Measurements from ENCODE around the gene EEFSEC.

Gene EEFSEC

DNA sequence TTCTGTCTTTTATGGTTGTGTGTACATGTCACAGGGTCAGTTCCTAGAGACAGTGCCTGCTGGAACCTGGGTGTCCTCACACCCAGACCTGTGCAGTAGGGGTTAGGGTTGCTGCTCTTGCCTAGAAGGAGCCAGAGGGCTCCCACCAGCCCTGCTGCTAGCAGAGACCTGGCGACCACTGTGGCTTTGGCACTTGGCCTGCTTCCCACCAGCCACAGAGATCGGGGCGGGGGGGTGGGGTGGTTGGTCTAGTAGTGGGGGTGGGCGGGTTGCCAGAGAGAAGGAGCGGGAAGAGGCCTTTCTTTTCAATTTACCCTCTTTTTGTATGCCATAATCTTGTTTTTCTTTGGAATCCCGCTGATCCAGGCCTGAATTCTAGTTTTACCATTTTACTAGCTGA lies 29.4 kb downstream of the EEFSEC start:
- no peak for DNase-seq (ENCODE audit: low read depth in 3 of 3)

DNA sequence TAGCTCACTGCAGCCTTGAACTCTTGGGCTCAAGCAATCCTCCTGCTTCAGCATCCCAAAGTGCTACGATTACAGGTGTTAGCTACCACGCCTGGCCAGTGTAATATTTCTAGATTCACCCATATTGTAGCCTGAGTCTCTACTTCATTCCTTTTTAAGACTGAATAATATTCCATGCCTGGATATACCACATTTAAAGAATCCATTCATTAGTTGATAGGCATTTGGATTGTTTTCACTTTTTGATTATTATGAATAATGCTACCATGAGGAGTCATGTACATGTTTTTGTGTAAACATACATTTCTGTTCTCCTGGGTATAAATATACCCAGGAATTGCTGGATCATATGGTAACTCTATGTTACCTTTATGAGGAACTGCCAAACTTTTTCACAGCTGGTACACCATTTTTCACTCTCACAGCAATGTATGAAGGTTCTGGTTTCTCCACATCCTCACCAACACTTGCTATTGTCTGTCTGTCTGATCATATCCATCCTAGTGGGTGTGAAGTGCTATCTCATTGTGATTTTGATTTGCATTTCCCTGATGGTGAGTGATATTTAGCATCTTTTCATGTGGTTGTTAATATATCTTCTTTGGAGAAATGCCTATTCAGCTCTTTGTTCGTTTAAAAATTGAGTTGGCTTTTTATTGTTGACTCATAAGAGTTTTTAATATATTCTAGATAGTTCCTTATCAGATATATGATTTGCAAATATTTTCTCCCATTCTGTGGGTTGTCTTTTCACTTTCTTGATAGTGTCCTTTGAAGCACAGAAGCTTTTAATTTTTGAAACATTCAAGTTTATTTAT lies 32.6 kb downstream of the EEFSEC start:
- no peak for DNase-seq (ENCODE audit: low read depth in 3 of 3)

DNA sequence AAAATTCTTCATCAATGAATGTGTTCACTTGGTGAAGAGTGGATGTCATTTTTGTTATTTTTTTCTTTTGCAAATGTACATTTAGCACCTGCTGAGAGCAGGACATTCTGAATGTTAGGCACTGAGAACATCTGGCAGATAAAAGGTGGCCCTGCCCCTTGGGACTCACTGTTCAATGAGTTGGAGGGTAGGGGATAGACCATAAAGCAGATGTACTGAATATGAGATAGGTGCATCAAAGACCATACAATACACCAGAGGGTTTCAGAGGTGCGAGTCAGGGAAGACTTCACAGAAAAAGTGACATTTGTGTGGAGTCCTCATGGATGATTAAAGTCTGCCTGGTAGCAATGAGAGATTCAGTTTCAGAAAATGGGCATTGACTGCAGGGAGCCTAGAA lies 34.2 kb downstream of the EEFSEC start:
- no peak for DNase-seq (ENCODE audit: low read depth in 3 of 3)

- DNase-seq (ENCODE audit: low read depth in 3 of 3), result no peak
Observed at GRCh38 chr3:128188326-128188725, 35.0 kb downstream of the EEFSEC start.

DNA sequence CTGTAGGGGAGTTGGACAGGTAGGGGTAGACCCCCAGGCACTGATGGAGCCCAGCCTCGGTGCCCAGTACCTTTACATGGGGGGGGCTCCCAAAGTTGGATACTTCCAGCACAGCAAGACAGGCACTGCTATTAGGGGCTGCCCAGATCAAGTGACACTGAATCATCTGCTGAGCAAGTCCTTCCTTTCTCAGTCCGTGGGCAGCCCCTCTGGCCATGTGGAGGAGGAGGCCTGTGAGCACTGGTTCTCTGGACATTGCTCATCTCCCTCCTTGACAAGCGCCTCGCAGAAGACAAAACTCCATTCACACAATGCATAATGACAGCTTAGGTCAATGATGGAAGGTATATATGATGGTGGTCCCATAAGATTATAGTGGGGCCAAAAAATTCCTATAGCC lies 35.7 kb downstream of the EEFSEC start:
- no peak for DNase-seq (ENCODE audit: low read depth in 3 of 3)

DNA sequence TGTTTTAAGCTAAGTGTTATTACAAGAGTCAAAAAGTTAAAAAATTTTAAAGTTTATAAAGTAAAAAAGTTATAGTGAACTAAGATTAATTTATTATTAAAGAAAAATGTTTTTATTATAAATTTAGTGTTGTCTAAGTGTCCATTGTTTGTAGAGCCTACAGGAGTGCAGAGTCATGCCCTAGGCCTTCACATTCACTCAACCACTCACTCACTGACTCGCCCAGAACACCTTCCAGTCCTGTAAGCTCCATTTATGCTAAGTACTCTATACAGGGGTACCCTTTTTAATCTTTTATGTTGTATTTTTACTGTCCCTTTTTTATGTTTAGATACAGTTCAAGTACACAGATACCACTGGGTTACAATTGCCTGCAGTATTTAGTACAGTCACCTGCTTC lies 37.2 kb downstream of the EEFSEC start:
- no peak for DNase-seq (ENCODE audit: low read depth in 3 of 3)

DNA sequence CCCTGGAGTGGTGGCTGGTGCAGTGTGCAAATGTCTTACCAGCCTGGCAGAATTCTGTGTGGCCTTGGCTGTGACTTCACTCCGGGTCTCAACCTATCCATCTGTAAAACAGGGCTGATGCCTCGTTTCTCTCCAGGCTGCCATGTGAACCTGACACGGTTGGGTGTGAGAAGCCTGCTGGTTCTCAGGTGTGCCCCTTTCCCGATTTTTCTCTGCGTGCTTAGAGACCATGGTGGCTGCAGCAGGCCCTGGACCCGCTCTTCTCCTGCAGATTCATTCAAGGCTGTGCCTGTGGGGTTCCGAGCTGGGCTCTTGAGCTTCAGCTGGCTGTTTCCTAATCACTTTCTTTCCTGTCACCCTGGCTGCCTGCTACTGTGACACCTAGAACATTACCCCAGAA lies 38.9 kb downstream of the EEFSEC start:
- DNase-seq (ENCODE audit: low read depth in 3 of 3), result no peak

DNA sequence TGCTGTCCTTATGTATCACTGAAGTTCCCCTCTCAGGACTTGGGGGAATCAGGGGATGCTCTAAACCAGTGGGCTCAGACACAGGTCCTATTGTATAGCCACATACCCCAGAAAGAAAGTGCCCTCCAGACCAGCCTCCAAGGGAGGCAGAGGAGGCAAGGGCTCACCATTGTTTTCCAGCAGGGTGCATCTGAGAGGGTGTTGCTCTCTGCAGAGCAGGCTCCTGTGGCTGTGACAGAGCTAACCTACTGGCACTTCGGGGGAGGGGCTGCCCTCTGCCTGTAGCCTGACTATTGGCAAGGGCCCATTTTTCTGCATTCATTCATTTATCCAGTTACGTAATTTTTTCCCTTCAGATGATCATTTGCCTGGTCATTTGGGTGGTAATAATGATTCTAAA lies 39.9 kb downstream of the EEFSEC start:
- DNase-seq (ENCODE audit: low read depth in 3 of 3), result no peak

- no peak for DNase-seq (ENCODE audit: low read depth in 3 of 3)
Observed at GRCh38 chr3:128194843-128195242, 41.6 kb downstream of the EEFSEC start.

DNA sequence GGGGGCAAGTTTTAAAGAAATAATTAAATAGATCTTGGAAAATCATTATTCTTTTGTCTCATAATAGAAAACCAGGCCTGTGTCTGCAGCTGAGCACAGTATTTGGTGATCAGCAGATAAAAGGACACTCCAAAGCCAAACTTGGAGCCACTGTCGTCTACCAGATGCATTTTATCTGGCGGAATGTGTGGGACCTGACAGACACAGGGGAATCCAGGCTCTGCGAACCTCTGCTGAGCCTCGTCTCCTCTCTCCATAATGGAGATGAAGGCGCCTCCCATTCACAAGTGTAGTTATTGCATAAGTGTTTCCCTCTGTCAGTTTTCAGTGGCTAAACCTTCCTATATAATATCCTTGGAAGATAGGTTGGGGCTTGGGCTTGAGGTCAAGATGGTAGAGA lies 42.1 kb downstream of the EEFSEC start:
- no peak for DNase-seq (ENCODE audit: low read depth in 3 of 3)

DNA sequence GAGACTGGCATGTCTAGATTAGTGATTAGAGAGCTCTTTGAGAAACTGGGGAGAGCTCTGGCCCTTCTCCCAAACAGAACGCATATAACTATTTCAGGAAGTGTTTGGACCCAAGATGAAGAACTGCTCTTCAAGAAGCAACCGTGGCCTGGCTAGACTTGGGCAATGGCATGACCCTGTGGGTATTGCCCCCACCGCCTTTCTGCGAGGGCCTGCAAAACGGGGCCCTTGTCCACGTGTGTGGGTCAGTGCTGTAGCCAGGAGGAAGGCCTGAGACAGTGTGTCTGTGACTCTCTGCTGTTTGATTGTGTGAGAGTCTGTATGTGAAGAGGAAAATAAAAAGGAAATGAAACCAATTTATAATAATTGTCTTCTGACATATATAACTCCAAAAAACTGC lies 42.5 kb downstream of the EEFSEC start:
- DNase-seq (ENCODE audit: low read depth in 3 of 3), result no peak

DNA sequence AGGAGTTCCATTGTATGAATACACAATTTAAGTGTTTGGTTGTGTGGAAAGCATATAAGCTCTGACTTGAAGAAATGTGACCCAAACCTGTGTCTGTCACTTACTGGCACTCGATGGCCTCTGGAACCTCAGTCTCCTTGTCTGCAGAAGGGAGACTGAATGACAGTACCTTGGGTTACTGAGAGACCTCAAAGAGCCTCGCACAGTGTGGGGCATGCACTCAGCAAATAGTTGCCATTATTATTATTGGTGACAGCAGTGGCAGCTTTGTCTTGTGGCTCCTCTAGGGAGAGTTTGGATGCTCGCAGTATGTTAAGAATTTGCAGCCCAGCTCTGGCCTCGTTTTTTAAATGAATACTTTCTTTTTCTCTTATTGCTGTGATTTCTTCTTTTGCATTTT lies 43.4 kb downstream of the EEFSEC start:
- DNase-seq (ENCODE audit: low read depth in 3 of 3), result no peak

- no peak for DNase-seq (ENCODE audit: low read depth in 3 of 3)
Observed at GRCh38 chr3:128197855-128198254, 44.6 kb downstream of the EEFSEC start.

DNA sequence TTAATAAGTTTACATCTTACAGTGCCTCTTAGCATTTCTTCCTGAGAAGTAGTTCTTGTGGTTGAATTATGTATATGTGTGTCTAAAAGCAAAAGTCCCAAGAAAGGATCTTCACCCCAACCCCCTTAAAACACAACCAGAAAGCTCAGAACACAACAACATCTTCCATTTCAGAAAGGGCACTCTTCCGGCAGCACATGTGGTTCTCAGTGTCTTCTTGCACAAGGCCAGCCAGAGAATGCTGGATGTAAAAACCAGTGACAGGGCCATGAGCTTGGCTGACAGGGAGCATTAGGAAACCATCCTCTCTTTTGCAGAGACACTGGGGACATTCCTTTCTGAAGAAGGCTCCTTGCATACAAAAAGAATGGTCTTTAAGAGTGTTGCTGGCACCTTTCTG lies 45.0 kb downstream of the EEFSEC start:
- DNase-seq (ENCODE audit: low read depth in 3 of 3), result no peak

GRCh38 chr3:128199110-128199509 lies 45.8 kb downstream of the EEFSEC start:
- no peak for DNase-seq (ENCODE audit: low read depth in 3 of 3)

- no peak for DNase-seq (ENCODE audit: low read depth in 3 of 3)
Observed at GRCh38 chr3:128201158-128201755, 48.0 kb downstream of the EEFSEC start.

GRCh38 chr3:128203169-128203568 lies 49.9 kb downstream of the EEFSEC start:
- DNase-seq (ENCODE audit: low read depth in 3 of 3), result no peak

DNA sequence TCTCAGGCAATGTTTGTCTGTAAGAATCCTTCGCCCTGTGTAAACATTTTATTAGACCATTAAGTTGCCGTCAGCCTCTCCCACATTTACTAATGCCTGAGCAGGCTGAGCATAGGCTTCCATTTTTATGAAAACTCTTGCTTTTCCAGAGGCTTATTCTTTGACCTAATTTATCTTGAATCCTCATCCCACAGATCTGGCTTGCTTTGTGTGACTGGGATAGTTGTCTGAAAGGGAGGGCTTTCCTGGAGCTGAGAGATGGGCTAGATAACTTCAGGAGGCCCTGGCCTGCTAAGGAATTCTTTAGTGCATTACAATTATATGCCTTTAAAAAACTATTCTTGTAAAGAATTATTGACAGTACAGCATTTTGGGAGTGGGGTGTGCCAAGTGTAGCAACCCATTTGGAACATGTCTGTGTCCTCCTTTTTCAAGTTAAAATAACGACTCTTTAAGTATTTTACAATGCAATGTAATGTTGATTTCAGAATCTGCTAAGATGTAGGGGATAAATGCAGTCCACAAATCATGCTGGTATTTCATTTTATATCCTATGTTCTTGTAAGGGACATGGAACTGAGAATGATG lies 52.4 kb downstream of the EEFSEC start:
- no peak for DNase-seq (ENCODE audit: low read depth in 3 of 3)

DNA sequence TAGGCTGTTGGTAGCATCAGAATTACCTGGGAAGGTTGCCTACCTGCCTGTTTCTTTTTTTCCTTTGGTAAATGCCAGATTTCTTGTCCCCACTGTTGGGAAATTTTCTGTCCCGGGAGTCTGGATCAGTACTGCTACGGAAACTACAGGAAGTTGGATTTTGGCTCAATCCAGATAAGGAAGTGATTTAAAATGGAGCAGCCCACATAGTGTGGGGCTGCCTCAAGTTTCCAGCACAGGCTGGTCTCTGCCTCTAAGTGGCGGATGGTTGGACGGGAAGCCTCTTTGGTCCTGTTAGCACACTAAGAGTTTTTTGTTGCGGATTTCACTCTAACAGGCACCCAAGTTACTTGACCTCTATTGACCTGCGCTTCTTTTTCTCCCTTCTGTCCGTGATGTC lies 54.7 kb downstream of the EEFSEC start:
- no peak for DNase-seq (ENCODE audit: low read depth in 3 of 3)

GRCh38 chr3:128210711-128211110 lies 57.4 kb downstream of the EEFSEC start:
- DNase-seq (ENCODE audit: low read depth in 3 of 3), result no peak

DNA sequence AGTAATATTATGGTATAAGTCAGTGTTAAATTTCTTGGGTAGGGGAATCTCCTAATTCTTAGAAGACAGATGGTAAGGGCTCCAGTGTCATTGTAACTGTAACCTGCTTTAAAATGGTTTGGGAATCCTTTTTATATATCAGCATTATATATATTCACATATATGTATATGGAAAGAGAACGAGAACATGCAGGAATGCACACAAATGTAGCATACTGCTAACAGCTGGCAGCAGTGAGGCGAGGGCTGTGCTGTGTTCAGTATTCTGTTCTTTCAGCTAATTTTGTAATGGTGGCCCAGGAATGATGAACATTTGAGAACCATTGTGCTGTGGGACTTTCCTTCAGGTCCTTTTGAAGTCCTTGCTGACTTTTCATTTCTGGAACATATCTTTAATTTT lies 60.8 kb downstream of the EEFSEC start:
- DNase-seq (ENCODE audit: low read depth in 3 of 3), result no peak

DNA sequence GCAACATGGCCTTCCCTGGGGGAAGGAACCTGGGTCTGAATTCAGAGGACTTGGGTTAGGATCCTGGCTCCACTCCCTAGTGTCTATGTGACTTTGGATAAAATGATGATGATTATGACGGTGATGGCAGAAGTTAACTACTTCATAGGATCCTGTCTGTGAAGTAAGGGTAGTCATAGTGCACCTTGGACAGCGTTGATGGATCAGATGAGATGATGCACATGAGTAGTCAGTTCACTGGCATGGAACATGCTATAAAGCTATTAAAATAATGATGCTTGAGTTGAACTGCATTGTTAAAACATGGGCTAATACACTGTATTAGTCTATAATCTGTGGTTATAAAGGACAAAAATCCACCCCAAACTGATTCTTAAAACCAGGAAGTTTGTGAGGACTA lies 62.0 kb downstream of the EEFSEC start:
- no peak for DNase-seq (ENCODE audit: low read depth in 3 of 3)

DNA sequence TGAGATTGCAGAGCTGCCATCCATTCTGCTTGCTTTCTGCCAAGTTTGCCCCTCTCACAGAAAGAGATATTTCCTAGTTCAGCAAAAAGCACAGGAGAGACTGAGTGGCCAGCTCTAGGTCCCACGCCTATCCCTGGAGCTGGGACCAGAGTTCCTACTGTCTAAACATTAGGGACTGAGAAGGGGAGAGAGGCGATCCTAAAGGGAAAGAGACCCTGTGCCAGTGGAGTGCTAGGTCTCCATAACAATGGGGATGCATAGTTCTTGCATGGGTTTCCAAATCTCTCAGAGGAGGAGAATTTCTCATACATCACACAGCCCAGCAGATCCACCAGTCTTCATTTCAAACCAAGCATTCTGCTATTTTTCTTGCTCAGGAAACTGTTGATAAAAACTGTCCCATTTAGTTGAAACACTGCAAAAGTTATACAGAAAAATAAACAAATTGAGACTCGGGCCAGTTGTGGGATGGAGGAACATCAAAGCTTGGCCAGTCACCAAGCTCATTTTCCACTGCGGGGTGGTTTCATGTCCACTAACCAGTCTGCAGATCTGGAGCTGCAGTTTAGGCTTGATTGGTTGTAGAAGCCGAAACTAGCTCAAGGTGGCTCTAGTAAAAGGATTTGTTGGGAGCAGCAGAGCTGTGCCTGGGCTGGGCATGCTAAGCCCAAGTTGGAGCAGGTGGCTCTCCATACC lies 62.7 kb downstream of the EEFSEC start:
- no peak for DNase-seq (ENCODE audit: low read depth in 3 of 3)

Measured in stimulated activated CD4-positive, alpha-beta T cell treated with anti-CD3 and anti-CD28 coated beads, TNF-alpha, amount 100 ng/mL, for 48 hours (primary cell).